ENCODE measurements around the gene CCDC30. TPM values are rescaled to one million over a fixed set of nuclear protein-coding genes. Genes with fewer than 3 reads are reported as not detected.
"Not testable (repeated sequence)": the region's sequence is repeated elsewhere in the genome, so short reads cannot be mapped to it uniquely, and the experiment has no call there.

Gene CCDC30
- total RNA-seq, 4 donors from 2014 or later: 0.64 to 5.0 (median 2.0) TPM

- Histone ChIP-seq H3K4me3 (peak within 1 kb of the TSS; percentile 97), H3K36me3 (no peaks in the 10 kb centered on the region), H3K27ac (peak within 1 kb of the TSS; percentile 98), H3K4me1 (peaks cover 44% of the 10 kb centered on the region), H3K9me3 (no peaks in the 10 kb centered on the region), H3K27me3 (no peaks in the 10 kb centered on the region)
- DNase-seq (ENCODE audit: low spot score in 2 of 2): peak; percentile 97 to 98
- TF ChIP-seq EP300 (IDR thresholded peaks at IDR 0.05) (peak; percentile 34), CTCF (IDR thresholded peaks at IDR 0.05) (no peak), POLR2AphosphoS5 (IDR thresholded peaks at IDR 0.05) (peak in 2 of 3 donors; percentile 66 to 90), POLR2A (IDR thresholded peaks at IDR 0.05) (peak; percentile 26 to 59)
- WGBS: 0% methylated on average over 36 of the region's 54 CpGs
Observed at GRCh38 chr1:42681741-42682483, 218.8 kb downstream of the CCDC30 start, which contains the start of gene YBX1. YBX1 (plus strand) TSS chr1:42682418; CDS start chr1:42682566, 148 bp downstream.

- no CpG with 5 or more reads among the region's 33 CpGs for WGBS
- H3K36me3 ChIP-seq; H3K27me3 ChIP-seq; DNase-seq (ENCODE audit: low spot score in 2 of 2); H3K9me3 ChIP-seq: not testable (repeated sequence)
- Histone ChIP-seq H3K4me1 (peaks cover 49% of the 10 kb centered on the region), H3K27ac (peak overlapping the region; percentile 98), H3K4me3 (peak overlapping the region; percentile 97)
Observed at GRCh38 chr1:42682484-42682738, 219.3 kb downstream of the CCDC30 start.

- Histone ChIP-seq H3K27me3 (no peaks in the 10 kb centered on the region), H3K4me1 (peaks cover 53% of the 10 kb centered on the region), H3K36me3 (no peaks in the 10 kb centered on the region), H3K4me3 (peak overlapping the region; percentile 97), H3K27ac (peak overlapping the region; percentile 98), H3K9me3 (no peaks in the 10 kb centered on the region)
- DNase-seq (ENCODE audit: low spot score in 2 of 2): peak; percentile 77 to 87
- under 1% methylated on average over 5 of the region's 103 CpGs for WGBS
- TF ChIP-seq POLR2AphosphoS5 (IDR thresholded peaks at IDR 0.05) (peak in 1 of 3 donors; percentile 83), POLR2A (IDR thresholded peaks at IDR 0.05) (no peak)
Observed at GRCh38 chr1:42682739-42683531, 219.8 kb downstream of the CCDC30 start.

- WGBS: 25% methylated on average over 5 of the region's 5 CpGs
- Histone ChIP-seq H3K4me1 (peaks cover 64% of the 10 kb centered on the region), H3K27ac (no peak overlapping the region), H3K27me3 (no peaks in the 10 kb centered on the region), H3K4me3 (peak overlapping the region; percentile 97), H3K9me3 (no peaks in the 10 kb centered on the region), H3K36me3 (no peaks in the 10 kb centered on the region)
- TF ChIP-seq POLR2AphosphoS5 (IDR thresholded peaks at IDR 0.05) (no peak), EP300 (IDR thresholded peaks at IDR 0.05) (no peak), CTCF (IDR thresholded peaks at IDR 0.05) (no peak), POLR2A (IDR thresholded peaks at IDR 0.05) (no peak)
- DNase-seq (ENCODE audit: low spot score in 2 of 2): no peak
Observed at GRCh38 chr1:42684139-42684538, 221.1 kb downstream of the CCDC30 start.

GRCh38 chr1:42686418-42686817 lies 223.3 kb downstream of the CCDC30 start:
- DNase-seq (ENCODE audit: low spot score in 2 of 2): no peak
- no peaks in the 10 kb centered on the region for H3K9me3 ChIP-seq
- H3K36me3 ChIP-seq: peaks cover 2% of the 10 kb centered on the region
- peaks cover 78% of the 10 kb centered on the region for H3K4me1 ChIP-seq
- H3K27ac ChIP-seq: no peak overlapping the region
- H3K27me3 ChIP-seq: no peaks in the 10 kb centered on the region
- 67% methylated on average over 4 of the region's 4 CpGs for WGBS
- no peak overlapping the region for H3K4me3 ChIP-seq
- no peak for TF ChIP-seq EP300 (IDR thresholded peaks at IDR 0.05)
- no peak for TF ChIP-seq POLR2A (IDR thresholded peaks at IDR 0.05)
- no peak for TF ChIP-seq POLR2AphosphoS5 (IDR thresholded peaks at IDR 0.05)
- TF ChIP-seq CTCF (IDR thresholded peaks at IDR 0.05): no peak

GRCh38 chr1:42689912-42690311 lies 226.8 kb downstream of the CCDC30 start:
- no peak for TF ChIP-seq POLR2AphosphoS5 (IDR thresholded peaks at IDR 0.05)
- TF ChIP-seq EP300 (IDR thresholded peaks at IDR 0.05): no peak
- TF ChIP-seq POLR2A (IDR thresholded peaks at IDR 0.05): no peak
- no peak for TF ChIP-seq CTCF (IDR thresholded peaks at IDR 0.05)
- H3K27ac ChIP-seq: no peak overlapping the region
- no peaks in the 10 kb centered on the region for H3K9me3 ChIP-seq
- no peaks in the 10 kb centered on the region for H3K27me3 ChIP-seq
- no peak overlapping the region for H3K4me3 ChIP-seq
- 49% methylated on average over 3 of the region's 3 CpGs for WGBS
- no peak for DNase-seq (ENCODE audit: low spot score in 2 of 2)
- H3K36me3 ChIP-seq: peaks cover 5% of the 10 kb centered on the region
- H3K4me1 ChIP-seq: peaks cover 86% of the 10 kb centered on the region
